ENCODE results near the gene CHL1.

DNA sequence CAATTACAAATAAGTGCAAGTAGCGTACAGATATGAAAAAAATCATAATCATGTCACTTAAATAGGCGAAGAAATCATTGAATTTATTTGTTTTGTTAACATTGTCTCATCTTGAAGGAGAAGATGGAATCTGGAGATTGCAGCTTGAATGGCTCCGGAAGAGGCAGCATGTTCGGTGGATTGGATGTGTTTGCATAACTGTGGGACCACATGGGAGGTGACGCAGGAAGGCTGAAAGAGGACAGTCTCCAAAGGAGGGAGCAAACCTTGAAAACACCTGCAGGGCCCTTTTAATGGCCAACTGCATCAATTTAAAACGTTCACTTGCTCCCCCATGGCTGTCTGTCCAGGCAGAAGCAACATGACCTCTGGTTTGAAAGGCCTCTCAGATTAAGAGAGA, 61.3 kb downstream of the CHL1 start:
- TF ChIP-seq, protein P1, sequence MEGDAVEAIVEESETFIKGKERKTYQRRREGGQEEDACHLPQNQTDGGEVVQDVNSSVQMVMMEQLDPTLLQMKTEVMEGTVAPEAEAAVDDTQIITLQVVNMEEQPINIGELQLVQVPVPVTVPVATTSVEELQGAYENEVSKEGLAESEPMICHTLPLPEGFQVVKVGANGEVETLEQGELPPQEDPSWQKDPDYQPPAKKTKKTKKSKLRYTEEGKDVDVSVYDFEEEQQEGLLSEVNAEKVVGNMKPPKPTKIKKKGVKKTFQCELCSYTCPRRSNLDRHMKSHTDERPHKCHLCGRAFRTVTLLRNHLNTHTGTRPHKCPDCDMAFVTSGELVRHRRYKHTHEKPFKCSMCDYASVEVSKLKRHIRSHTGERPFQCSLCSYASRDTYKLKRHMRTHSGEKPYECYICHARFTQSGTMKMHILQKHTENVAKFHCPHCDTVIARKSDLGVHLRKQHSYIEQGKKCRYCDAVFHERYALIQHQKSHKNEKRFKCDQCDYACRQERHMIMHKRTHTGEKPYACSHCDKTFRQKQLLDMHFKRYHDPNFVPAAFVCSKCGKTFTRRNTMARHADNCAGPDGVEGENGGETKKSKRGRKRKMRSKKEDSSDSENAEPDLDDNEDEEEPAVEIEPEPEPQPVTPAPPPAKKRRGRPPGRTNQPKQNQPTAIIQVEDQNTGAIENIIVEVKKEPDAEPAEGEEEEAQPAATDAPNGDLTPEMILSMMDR (conservative IDR thresholded peaks at IDR 0.05 in 1 of 2, IDR thresholded peaks at IDR 0.05 in 1 of 2; ENCODE audit: low read depth in 1 of 2, low read length in 2 of 2): no peak
- TF ChIP-seq EZH2 (IDR thresholded peaks at IDR 0.05; ENCODE audit: low read length, missing control alignments): no peak

All from fibroblast of lung (primary cell).